GM21367 (cell line): Measurements from ENCODE around the gene MAEA.

Experiments used
- ATAC-seq: cut with Tn5 transposase; IDR thresholded peaks from one replicate; pipeline ENCODE4 v1.9.1; 2021; ENCODE audit not compliant: unreplicated experiment

MAEA gene

GRCh38 chr4:1376841-1377605 is 87.3 kb downstream of the MAEA start:
- ATAC-seq = no peak

- no peak for ATAC-seq
Measured at GRCh38 chr4:1377606-1378261, 88.0 kb downstream of the MAEA start.

GRCh38 chr4:1378559-1379231 is 89.0 kb downstream of the MAEA start:
- ATAC-seq = no peak

- ATAC-seq = no peak
Measured at GRCh38 chr4:1379351-1379781, 89.7 kb downstream of the MAEA start.

GRCh38 chr4:1379801-1380331 is 90.2 kb downstream of the MAEA start:
- no peak for ATAC-seq

GRCh38 chr4:1380368-1381151 is 90.9 kb downstream of the MAEA start:
- no peak for ATAC-seq

- ATAC-seq = no peak
Measured at GRCh38 chr4:1381181-1381621, 91.5 kb downstream of the MAEA start.

GRCh38 chr4:1381944-1382541 is 92.4 kb downstream of the MAEA start:
- ATAC-seq = no peak

GRCh38 chr4:1382776-1383727 is 93.4 kb downstream of the MAEA start:
- ATAC-seq = no peak

- ATAC-seq = no peak
Measured at GRCh38 chr4:1383728-1384591, 94.3 kb downstream of the MAEA start.

- ATAC-seq = no peak
Measured at GRCh38 chr4:1384675-1385372, 95.1 kb downstream of the MAEA start.

- ATAC-seq = no peak
Measured at GRCh38 chr4:1385373-1386340, 96.0 kb downstream of the MAEA start.
